ENCODE data around the gene NECAP2.

The NECAP2 gene

GRCh38 chr1:16449065-16449464, 8.5 kb downstream of the NECAP2 start:
- TF ChIP-seq TAF1 (IDR thresholded peaks at IDR 0.05; ENCODE audit: borderline replicate concordance, insufficient read depth, low read length) (no peak), FOXP2 (optimal IDR thresholded peaks at IDR 0.05; ENCODE audit: borderline replicate concordance, extremely low read depth, extremely low read length, insufficient read depth) (no peak), POLR2AphosphoS5 (IDR thresholded peaks at IDR 0.05; ENCODE audit: low read depth, low read length) (no peak), REST (IDR thresholded peaks at IDR 0.05; ENCODE audit: insufficient read depth in 1 of 2, low read depth in 2 of 2, low read length in 2 of 2) (no peak), SIN3A (IDR thresholded peaks at IDR 0.05; ENCODE audit: borderline replicate concordance, insufficient read depth, low read length) (no peak)

GRCh38 chr1:16449666-16450065, 9.1 kb downstream of the NECAP2 start:
- TF ChIP-seq REST (IDR thresholded peaks at IDR 0.05; ENCODE audit: insufficient read depth in 1 of 2, low read depth in 2 of 2, low read length in 2 of 2): no peak
- no peak for TF ChIP-seq POLR2AphosphoS5 (IDR thresholded peaks at IDR 0.05; ENCODE audit: low read depth, low read length)
- TF ChIP-seq FOXP2 (optimal IDR thresholded peaks at IDR 0.05; ENCODE audit: borderline replicate concordance, extremely low read depth, extremely low read length, insufficient read depth): no peak
- no peak for TF ChIP-seq SIN3A (IDR thresholded peaks at IDR 0.05; ENCODE audit: borderline replicate concordance, insufficient read depth, low read length)
- no peak for TF ChIP-seq TAF1 (IDR thresholded peaks at IDR 0.05; ENCODE audit: borderline replicate concordance, insufficient read depth, low read length)

GRCh38 chr1:16450863-16451481, 10.4 kb downstream of the NECAP2 start:
- TF ChIP-seq SIN3A (IDR thresholded peaks at IDR 0.05; ENCODE audit: borderline replicate concordance, insufficient read depth, low read length) (no peak), REST (IDR thresholded peaks at IDR 0.05; ENCODE audit: insufficient read depth in 1 of 2, low read depth in 2 of 2, low read length in 2 of 2) (no peak), POLR2AphosphoS5 (IDR thresholded peaks at IDR 0.05; ENCODE audit: low read depth, low read length) (no peak), TAF1 (IDR thresholded peaks at IDR 0.05; ENCODE audit: borderline replicate concordance, insufficient read depth, low read length) (no peak), FOXP2 (optimal IDR thresholded peaks at IDR 0.05; ENCODE audit: borderline replicate concordance, extremely low read depth, extremely low read length, insufficient read depth) (no peak)

GRCh38 chr1:16451841-16452528, 11.5 kb downstream of the NECAP2 start:
- TF ChIP-seq FOXP2 (optimal IDR thresholded peaks at IDR 0.05; ENCODE audit: borderline replicate concordance, extremely low read depth, extremely low read length, insufficient read depth) (no peak), REST (IDR thresholded peaks at IDR 0.05; ENCODE audit: insufficient read depth in 1 of 2, low read depth in 2 of 2, low read length in 2 of 2) (no peak), POLR2AphosphoS5 (IDR thresholded peaks at IDR 0.05; ENCODE audit: low read depth, low read length) (no peak), TAF1 (IDR thresholded peaks at IDR 0.05; ENCODE audit: borderline replicate concordance, insufficient read depth, low read length) (no peak), SIN3A (IDR thresholded peaks at IDR 0.05; ENCODE audit: borderline replicate concordance, insufficient read depth, low read length) (no peak)
